ENCODE measurements around the gene MPP2.
"Not testable (repeated sequence)": the region's sequence is repeated elsewhere in the genome, so short reads cannot be mapped to it uniquely, and the experiment has no call there.

Gene MPP2

GRCh38 chr17:43873815-43874214 is 33.5 kb downstream of the MPP2 start:
- H3K4me3 ChIP-seq (ENCODE audit: low read depth, low read length): no peak overlapping the region
- no peak overlapping the region for H3K27ac ChIP-seq (ENCODE audit: extremely low read depth, low read depth, low read length)
- CTCF ChIA-PET: interaction anchor here (0.6 to 1.4 kb wide), 4 partner anchors 25 to 120 kb away, joined by 3 to 4 read pairs (median 4); no protein-coding TSS in a partner anchor
- H3K9me3 ChIP-seq (ENCODE audit: control insufficient read depth, insufficient read depth, low read depth, low read length): no peaks in the 10 kb centered on the region
- no peaks in the 10 kb centered on the region; the same call in 1 of the 2 replicates for H3K4me1 ChIP-seq (ENCODE audit: control insufficient read depth, insufficient read depth, low read length)
- POLR2A ChIA-PET: no interaction called here
- TF ChIP-seq, protein P1, sequence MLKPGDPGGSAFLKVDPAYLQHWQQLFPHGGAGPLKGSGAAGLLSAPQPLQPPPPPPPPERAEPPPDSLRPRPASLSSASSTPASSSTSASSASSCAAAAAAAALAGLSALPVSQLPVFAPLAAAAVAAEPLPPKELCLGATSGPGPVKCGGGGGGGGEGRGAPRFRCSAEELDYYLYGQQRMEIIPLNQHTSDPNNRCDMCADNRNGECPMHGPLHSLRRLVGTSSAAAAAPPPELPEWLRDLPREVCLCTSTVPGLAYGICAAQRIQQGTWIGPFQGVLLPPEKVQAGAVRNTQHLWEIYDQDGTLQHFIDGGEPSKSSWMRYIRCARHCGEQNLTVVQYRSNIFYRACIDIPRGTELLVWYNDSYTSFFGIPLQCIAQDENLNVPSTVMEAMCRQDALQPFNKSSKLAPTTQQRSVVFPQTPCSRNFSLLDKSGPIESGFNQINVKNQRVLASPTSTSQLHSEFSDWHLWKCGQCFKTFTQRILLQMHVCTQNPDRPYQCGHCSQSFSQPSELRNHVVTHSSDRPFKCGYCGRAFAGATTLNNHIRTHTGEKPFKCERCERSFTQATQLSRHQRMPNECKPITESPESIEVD (tag by site-specific recombination; IDR thresholded peaks at IDR 0.05): no peak
- TF ChIP-seq, protein P2, sequence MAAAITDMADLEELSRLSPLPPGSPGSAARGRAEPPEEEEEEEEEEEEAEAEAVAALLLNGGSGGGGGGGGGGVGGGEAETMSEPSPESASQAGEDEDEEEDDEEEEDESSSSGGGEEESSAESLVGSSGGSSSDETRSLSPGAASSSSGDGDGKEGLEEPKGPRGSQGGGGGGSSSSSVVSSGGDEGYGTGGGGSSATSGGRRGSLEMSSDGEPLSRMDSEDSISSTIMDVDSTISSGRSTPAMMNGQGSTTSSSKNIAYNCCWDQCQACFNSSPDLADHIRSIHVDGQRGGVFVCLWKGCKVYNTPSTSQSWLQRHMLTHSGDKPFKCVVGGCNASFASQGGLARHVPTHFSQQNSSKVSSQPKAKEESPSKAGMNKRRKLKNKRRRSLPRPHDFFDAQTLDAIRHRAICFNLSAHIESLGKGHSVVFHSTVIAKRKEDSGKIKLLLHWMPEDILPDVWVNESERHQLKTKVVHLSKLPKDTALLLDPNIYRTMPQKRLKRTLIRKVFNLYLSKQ (tag by site-specific recombination; IDR thresholded peaks at IDR 0.05; ENCODE audit: borderline replicate concordance): no peak
- TF ChIP-seq, protein P3, sequence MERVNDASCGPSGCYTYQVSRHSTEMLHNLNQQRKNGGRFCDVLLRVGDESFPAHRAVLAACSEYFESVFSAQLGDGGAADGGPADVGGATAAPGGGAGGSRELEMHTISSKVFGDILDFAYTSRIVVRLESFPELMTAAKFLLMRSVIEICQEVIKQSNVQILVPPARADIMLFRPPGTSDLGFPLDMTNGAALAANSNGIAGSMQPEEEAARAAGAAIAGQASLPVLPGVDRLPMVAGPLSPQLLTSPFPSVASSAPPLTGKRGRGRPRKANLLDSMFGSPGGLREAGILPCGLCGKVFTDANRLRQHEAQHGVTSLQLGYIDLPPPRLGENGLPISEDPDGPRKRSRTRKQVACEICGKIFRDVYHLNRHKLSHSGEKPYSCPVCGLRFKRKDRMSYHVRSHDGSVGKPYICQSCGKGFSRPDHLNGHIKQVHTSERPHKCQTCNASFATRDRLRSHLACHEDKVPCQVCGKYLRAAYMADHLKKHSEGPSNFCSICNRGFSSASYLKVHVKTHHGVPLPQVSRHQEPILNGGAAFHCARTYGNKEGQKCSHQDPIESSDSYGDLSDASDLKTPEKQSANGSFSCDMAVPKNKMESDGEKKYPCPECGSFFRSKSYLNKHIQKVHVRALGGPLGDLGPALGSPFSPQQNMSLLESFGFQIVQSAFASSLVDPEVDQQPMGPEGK (tag by site-specific recombination; IDR thresholded peaks at IDR 0.05): no peak
- peaks cover 0 to 18% of the 10 kb centered on the region in 2 experiments; a peak in 1 of 3 replicates for H3K36me3 ChIP-seq (ENCODE audit: control insufficient read depth in 2 of 2, insufficient read depth in 1 of 2, low read length in 2 of 2)

- CTCF ChIA-PET: interaction anchor here (0.6 to 1.4 kb wide), 3 partner anchors 25 to 561 kb away, joined by 3 to 8 read pairs (median 3); no protein-coding TSS in a partner anchor
- H3K27ac ChIP-seq (ENCODE audit: extremely low read depth, low read depth, low read length): no peak overlapping the region
- POLR2A ChIA-PET: no interaction called here
- TF ChIP-seq IKZF3 (tag by site-specific recombination; IDR thresholded peaks at IDR 0.05) (no peak), SP2 (tag by site-specific recombination; IDR thresholded peaks at IDR 0.05) (no peak), PRDM1 (tag by site-specific recombination; IDR thresholded peaks at IDR 0.05) (no peak), SCRT1 (tag by site-specific recombination; IDR thresholded peaks at IDR 0.05; ENCODE audit: borderline replicate concordance) (no peak), ZNF837 (tag by site-specific recombination; IDR thresholded peaks at IDR 0.05) (no peak)
- H3K9me3 ChIP-seq (ENCODE audit: control insufficient read depth, insufficient read depth, low read depth, low read length): no peaks in the 10 kb centered on the region
- H3K4me3 ChIP-seq (ENCODE audit: low read depth, low read length): no peak overlapping the region
- no peaks in the 10 kb centered on the region for H3K4me1 ChIP-seq (ENCODE audit: control insufficient read depth, insufficient read depth, low read length)
- peaks cover 0 to 16% of the 10 kb centered on the region in 2 experiments; a peak in 1 of 3 replicates for H3K36me3 ChIP-seq (ENCODE audit: control insufficient read depth in 2 of 2, insufficient read depth in 1 of 2, low read length in 2 of 2)
These were observed 34.2 kb downstream of the MPP2 start for GRCh38 chr17:43873091-43873490.

GRCh38 chr17:43871946-43872690 is 35.2 kb downstream of the MPP2 start:
- POLR2A ChIA-PET: no interaction called here

GRCh38 chr17:43869031-43869430 is 38.3 kb downstream of the MPP2 start:
- H3K36me3 ChIP-seq (ENCODE audit: control insufficient read depth in 2 of 2, insufficient read depth in 1 of 2, low read length in 2 of 2); H3K27ac ChIP-seq (ENCODE audit: extremely low read depth, low read depth, low read length); H3K4me3 ChIP-seq (ENCODE audit: low read depth, low read length); H3K4me1 ChIP-seq (ENCODE audit: control insufficient read depth, insufficient read depth, low read length); POLR2A ChIA-PET; H3K9me3 ChIP-seq (ENCODE audit: control insufficient read depth, insufficient read depth, low read depth, low read length): not testable (repeated sequence)
- CTCF ChIA-PET: interaction anchor here (0.6 to 5.8 kb wide), 4 partner anchors 9 to 72 kb away, joined by 3 to 37 read pairs (median 28); partner anchors contain the start of gene CD300LG

More at GRCh38 chr17:43871946-43872690, 35.2 kb downstream of the MPP2 start:
- no peaks in the 10 kb centered on the region for H3K4me1 ChIP-seq (ENCODE audit: control insufficient read depth, insufficient read depth, low read length)
- H3K36me3 ChIP-seq (ENCODE audit: control insufficient read depth in 2 of 2, insufficient read depth in 1 of 2, low read length in 2 of 2): peaks cover 0 to 7% of the 10 kb centered on the region in 2 experiments; a peak in 1 of 3 replicates
- CTCF ChIA-PET: interaction anchor here (0.7 to 1.4 kb wide), 3 partner anchors 12 to 562 kb away, joined by 3 to 8 read pairs (median 3); no protein-coding TSS in a partner anchor
- H3K9me3 ChIP-seq (ENCODE audit: control insufficient read depth, insufficient read depth, low read depth, low read length): no peaks in the 10 kb centered on the region
- no peak overlapping the region for H3K4me3 ChIP-seq (ENCODE audit: low read depth, low read length)
- TF ChIP-seq ZNF175 (tag by site-specific recombination; IDR thresholded peaks at IDR 0.05): no peak
- TF ChIP-seq, protein P3 (tag by site-specific recombination; IDR thresholded peaks at IDR 0.05): no peak
- no peak overlapping the region for H3K27ac ChIP-seq (ENCODE audit: extremely low read depth, low read depth, low read length)
